GM18861 (cell line): ENCODE measurements around the gene DCC.

Experiments used
- ATAC-seq: cut with Tn5 transposase; IDR thresholded peaks from one replicate; pipeline ENCODE4 v1.9.1; 2021; ENCODE audit not compliant: unreplicated experiment

The DCC gene

GRCh38 chr18:52422985-52423601 lies 83.1 kb downstream of the DCC start:
- no peak for ATAC-seq

GRCh38 chr18:52426041-52426440 lies 86.0 kb downstream of the DCC start:
- ATAC-seq: no peak

- ATAC-seq: no peak
Measured at GRCh38 chr18:52426462-52426861, 86.5 kb downstream of the DCC start.

DNA sequence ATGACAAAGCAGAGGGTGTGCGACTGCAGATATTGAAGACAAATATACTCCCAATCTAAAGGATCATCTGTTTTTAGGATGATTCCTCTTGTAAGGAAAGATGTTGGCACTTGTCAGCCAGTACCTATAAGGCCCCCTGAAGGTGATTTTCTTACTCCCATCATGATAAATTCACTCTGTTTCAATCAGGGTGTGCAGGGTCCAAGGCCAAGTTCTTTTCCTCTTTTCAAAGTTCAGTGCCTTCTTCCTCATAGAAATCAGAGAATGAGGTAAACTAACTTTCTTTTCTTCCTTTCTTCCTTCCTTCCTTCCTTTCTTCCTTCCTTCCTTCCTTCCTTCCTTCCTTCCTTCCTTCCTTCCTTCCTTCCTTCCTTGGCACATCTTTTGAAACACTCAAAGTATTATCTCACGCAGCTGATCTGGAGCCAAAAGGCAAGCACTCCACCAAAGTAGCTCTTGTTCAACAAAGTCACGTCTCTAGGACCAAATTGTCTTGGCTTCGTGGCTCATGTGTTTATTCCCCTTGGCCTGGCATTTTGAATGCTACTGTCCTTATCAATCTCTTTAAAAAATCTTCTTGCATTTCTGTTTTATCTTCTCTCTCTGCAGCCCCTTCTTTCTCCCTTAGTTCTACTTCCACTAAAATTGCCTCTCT lies 87.7 kb downstream of the DCC start:
- no peak for ATAC-seq

GRCh38 chr18:52431683-52432082 lies 91.7 kb downstream of the DCC start:
- ATAC-seq: no peak

GRCh38 chr18:52433797-52434196 lies 93.8 kb downstream of the DCC start:
- ATAC-seq: no peak

DNA sequence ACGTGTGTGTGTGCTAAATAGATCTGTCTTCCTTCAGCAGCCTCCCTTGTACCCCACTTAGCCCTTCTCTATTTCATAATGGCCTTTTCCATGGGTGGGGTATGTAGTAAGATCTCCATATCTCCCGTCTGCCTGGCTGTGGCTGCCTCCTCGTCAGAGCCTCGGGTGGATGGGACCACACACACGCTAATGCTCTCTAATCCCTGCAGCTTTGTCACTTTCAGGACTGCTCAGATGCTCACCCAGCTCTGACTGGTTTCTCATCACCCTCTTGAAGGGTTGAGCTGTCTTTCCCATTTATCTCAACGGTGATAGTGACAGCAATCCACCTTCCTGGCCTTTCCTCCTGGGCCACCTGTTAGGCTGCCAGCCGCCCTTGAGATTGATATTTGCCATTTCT lies 95.3 kb downstream of the DCC start:
- no peak for ATAC-seq

- no peak for ATAC-seq
Measured at GRCh38 chr18:52437161-52437560, 97.2 kb downstream of the DCC start.

DNA sequence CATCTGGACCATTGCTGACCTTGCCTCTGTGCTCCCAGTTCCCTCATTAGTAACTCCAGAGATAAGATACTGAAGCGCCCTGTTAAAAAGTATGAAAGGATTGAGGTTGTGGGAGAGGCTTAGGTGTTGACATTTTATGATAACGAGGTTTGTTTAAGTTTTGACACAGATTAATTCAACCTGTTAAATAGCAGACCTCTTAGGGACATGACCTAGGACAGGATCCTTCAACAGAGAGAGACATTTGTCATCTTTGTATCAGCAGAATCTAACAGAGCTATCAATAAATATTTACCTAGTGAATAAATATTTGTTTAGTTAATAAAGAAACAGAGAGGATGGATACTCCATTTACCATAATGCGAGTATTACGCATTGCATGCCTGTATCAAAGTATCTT lies 99.5 kb downstream of the DCC start:
- no peak for ATAC-seq

- no peak for ATAC-seq
Measured at GRCh38 chr18:52441794-52442193, 101.8 kb downstream of the DCC start.

- ATAC-seq: no peak
Measured at GRCh38 chr18:52442686-52443085, 102.7 kb downstream of the DCC start.

- ATAC-seq: no peak
Measured at GRCh38 chr18:52451256-52451655, 111.3 kb downstream of the DCC start.

GRCh38 chr18:52451851-52452250 lies 111.9 kb downstream of the DCC start:
- no peak for ATAC-seq

- no peak for ATAC-seq
Measured at GRCh38 chr18:52452427-52452826, 112.4 kb downstream of the DCC start.

- no peak for ATAC-seq
Measured at GRCh38 chr18:52459890-52460289, 119.9 kb downstream of the DCC start.

DNA sequence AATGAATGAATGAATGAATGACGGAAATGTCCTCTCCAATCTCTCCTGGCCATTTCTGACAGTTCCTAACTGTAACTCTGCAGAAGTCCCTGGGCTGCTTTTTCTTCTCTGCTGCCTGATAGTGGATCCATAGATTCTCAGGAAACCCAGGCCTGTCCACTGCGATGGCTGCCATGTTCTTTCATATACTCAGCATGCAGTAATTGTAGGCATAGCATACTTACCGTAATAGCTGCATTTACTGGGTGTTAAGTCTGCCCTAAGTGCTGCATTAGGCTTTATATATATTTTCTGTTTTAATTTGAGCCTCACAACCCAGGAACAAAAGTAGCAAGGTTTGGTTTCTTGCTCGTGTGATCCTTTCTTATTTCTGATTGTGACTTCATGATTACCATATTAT lies 122.9 kb downstream of the DCC start:
- ATAC-seq: no peak

DNA sequence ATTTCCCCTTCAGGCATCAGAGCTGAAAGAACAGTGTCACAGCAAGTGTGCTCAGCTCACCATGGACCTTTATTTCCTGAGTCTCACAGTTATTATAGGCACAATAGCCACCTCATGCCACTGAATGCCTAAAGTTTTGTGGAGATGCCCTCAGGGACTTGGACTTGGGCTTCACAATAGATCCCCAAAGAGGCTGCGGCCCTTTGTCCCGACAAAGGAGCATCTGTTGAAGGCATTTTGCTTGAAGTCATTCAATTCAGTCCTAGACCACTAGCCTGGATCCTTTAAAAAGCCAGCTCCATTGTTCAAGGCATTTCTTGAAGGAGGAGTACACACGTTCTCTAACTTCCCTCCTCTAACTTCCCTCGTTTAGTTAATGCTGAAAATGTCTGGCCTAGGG lies 125.4 kb downstream of the DCC start:
- no peak for ATAC-seq

GRCh38 chr18:52468496-52468895 lies 128.5 kb downstream of the DCC start:
- no peak for ATAC-seq

DNA sequence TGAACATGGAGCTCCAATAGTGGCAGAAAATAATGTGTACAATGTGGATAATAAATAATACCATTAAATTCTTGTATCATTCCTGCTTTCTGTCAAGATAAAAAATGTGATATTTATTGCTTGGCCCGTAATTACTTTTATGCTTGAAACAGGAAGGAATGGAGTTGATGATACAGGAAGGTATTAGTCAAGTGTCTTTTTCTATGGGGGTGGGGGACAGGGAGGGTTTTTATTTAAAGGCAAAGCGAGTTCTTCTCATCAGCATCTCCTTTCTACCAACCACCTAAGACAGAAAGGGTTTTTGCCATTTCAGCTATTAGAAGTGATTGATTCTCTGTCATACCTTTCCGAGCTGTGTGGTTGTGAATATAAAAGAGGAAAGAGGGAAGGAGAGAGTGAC lies 135.3 kb downstream of the DCC start:
- ATAC-seq: no peak

DNA sequence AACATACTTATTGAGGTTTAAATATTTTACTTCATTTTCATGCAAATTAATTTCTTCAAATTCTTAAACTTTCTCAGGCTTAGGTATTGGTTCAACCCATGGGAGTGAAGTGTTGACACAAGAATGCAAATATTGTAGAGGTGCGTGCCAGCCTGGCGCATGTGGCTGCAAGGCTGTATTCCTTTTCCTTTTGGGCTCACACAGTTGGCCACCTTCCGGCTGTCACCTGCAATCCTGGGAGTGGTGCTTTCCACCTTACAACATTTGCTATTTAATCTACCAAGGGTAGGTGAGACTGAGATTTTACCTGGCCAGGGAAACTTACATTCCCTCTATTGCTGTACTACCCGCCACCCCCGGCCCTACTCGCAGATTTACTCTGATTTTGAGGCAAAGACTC lies 141.1 kb downstream of the DCC start:
- no peak for ATAC-seq

DNA sequence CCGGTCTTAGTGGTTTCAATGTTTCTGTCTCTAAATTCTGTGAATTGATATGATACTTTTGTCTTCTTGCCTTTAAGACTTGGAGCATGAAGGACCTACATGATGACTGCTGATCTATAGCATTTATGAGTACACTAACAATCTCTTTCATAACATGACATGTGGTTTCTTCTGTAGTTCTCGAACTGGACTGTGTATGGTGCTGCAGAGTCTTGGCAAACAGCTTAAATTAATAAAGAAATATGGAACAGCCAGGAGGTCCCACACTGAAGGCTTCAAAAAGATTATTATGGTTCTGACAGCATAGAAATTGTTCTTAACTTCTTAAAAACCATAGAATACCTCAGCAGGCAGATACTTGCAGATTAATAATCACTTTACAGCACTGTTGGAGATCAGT lies 145.0 kb downstream of the DCC start:
- ATAC-seq: no peak

DNA sequence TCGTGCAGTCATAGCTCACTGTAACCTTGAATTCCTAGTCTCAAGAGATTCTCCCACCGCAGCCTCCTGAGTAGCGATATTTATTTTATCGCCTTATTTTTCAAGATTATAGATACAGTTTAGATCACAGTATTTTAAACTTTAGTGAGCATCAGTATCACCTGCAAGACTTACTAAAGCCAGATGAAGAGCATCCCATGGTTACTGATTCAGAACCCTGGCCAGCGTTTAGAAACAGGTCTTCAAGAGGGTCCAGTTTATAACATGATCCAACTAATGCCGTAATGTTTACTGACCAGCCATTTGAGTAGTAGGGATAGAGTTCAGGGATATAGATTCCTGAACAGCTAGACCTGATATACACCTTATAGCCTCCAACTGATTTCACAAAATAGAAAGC lies 146.1 kb downstream of the DCC start:
- no peak for ATAC-seq
